HepG2 (cell line): Measurements from ENCODE around the gene C1QL4.

ENCODE experiments used
- CREB3 ChIP-seq: sonication (generic); formaldehyde crosslinking; IDR thresholded peaks from 2 replicates; pipeline ENCODE4 v1.5.0; 2020; ENCODE audit warnings: missing genetic modification reagents
- CTCF ChIP-seq: sonication (generic); formaldehyde crosslinking; IDR thresholded peaks from 2 replicates; pipeline ENCODE4 v1.5.0; 2020; ENCODE audit warnings: mild to moderate bottlenecking, missing genetic modification reagents, moderate library complexity
- GRHL1 ChIP-seq: sonication (generic); formaldehyde crosslinking; conservative IDR thresholded peaks from 2 replicates; pipeline ENCODE4 v1.8.0; 2022; ENCODE audit warnings: missing genetic modification reagents
- HDAC6 ChIP-seq: fragments of 200-600 bp; sonication (generic); IDR thresholded peaks from 2 replicates; pipeline ENCODE4 v1.7.0; 2017; ENCODE audit warnings: mild to moderate bottlenecking, antibody characterized with exemption, low read length, low read depth
- HIVEP1 ChIP-seq: sonication (generic); formaldehyde crosslinking; IDR thresholded peaks from 2 replicates; pipeline ENCODE4 v1.4.0; 2020; ENCODE audit warnings: mild to moderate bottlenecking, missing genetic modification reagents
- HNRNPUL1 ChIP-seq: fragments of 200-400 bp; formaldehyde crosslinking; IDR thresholded peaks from 2 replicates; pipeline ENCODE4 v1.6.1; 2017; ENCODE audit warnings: low read depth, mild to moderate bottlenecking, low read length, moderate library complexity
- PHF20 ChIP-seq: sonication (generic); formaldehyde crosslinking; IDR thresholded peaks from 2 replicates; pipeline ENCODE4 v1.5.0; 2020; ENCODE audit warnings: mild to moderate bottlenecking, missing genetic modification reagents
- USF2 ChIP-seq, 2 experiments: sonication (generic) in 1 of 2; formaldehyde crosslinking in 1 of 2; IDR thresholded peaks; 2 replicates each; pipeline versions ENCODE4 v1.5.1 to v1.6.1; 2011 to 2020; ENCODE audit warnings: borderline replicate concordance in 1 of 2, low read depth in 1 of 2, low read length in 1 of 2, mild to moderate bottlenecking in 1 of 2, missing genetic modification reagents in 1 of 2, moderate library complexity in 1 of 2
- ZBTB34 ChIP-seq: sonication (generic); formaldehyde crosslinking; IDR thresholded peaks from 2 replicates; pipeline ENCODE4 v1.8.0; 2022; ENCODE audit warnings: mild to moderate bottlenecking, missing genetic modification reagents

- TF ChIP-seq CTCF (CRISPR knock-in tag) (no peak), HNRNPUL1 (no peak), ZBTB34 (CRISPR knock-in tag) (no peak), CREB3 (CRISPR knock-in tag) (no peak), HDAC6 (no peak), USF2 (IDR thresholded peaks at IDR 0.05; ENCODE audit: low read depth, low read length) (no peak), USF2 (CRISPR knock-in tag; IDR thresholded peaks at IDR 0.05; ENCODE audit: borderline replicate concordance) (no peak), GRHL1 (CRISPR knock-in tag) (no peak), HIVEP1 (no peak), PHF20 (CRISPR knock-in tag) (no peak)
Measured at GRCh38 chr12:49293056-49293956, 43.7 kb downstream of the C1QL4 start.
